Mammary epithelial cell (primary cell): ENCODE results near the gene CREB5.

Experiments used
- EZH2 ChIP-seq: IDR thresholded peaks from 2 replicates; pipeline ENCODE4 v1.6.1; 2012; ENCODE audit warnings: low read length, inconsistent platforms, borderline replicate concordance
- TF ChIP-seq, protein P1 (sequence below), 2 donors: IDR thresholded peaks in 1 of 2; conservative IDR thresholded peaks in 1 of 2; 2 replicates each; pipeline ENCODE4 v1.5.1; 2011 to 2012; ENCODE audit warnings: inconsistent platforms in 2 of 2, low read length in 2 of 2, mild to moderate bottlenecking in 2 of 2, control low read depth in 1 of 2, low read depth in 1 of 2; ENCODE audit not compliant: insufficient read depth in 1 of 2; ENCODE audit errors: extremely low read depth in 1 of 2

DNA sequence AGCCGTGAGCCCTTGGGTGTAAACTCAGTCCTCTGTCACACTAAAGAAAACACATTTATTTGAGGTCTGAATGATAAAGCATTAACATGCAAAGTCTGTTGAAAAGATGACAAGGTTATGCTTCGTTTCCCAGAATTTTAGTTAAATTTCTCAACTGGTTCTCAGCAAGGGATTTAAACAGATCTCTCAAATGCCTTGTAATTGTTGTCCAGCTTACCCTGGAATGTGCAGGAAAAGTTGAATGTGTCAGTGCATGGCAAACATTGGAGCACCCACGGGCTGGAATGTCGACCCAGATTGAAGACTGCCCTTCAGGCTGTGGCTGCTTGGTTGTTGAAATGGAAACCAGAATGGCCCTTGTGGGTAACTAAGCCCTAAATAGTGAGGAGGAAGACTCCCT is 354.0 kb downstream of the CREB5 start:
- TF ChIP-seq, protein P1, sequence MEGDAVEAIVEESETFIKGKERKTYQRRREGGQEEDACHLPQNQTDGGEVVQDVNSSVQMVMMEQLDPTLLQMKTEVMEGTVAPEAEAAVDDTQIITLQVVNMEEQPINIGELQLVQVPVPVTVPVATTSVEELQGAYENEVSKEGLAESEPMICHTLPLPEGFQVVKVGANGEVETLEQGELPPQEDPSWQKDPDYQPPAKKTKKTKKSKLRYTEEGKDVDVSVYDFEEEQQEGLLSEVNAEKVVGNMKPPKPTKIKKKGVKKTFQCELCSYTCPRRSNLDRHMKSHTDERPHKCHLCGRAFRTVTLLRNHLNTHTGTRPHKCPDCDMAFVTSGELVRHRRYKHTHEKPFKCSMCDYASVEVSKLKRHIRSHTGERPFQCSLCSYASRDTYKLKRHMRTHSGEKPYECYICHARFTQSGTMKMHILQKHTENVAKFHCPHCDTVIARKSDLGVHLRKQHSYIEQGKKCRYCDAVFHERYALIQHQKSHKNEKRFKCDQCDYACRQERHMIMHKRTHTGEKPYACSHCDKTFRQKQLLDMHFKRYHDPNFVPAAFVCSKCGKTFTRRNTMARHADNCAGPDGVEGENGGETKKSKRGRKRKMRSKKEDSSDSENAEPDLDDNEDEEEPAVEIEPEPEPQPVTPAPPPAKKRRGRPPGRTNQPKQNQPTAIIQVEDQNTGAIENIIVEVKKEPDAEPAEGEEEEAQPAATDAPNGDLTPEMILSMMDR (conservative IDR thresholded peaks at IDR 0.05 in 1 of 2, IDR thresholded peaks at IDR 0.05 in 1 of 2; ENCODE audit: extremely low read depth in 1 of 2, insufficient read depth in 1 of 2, low read depth in 1 of 2, low read length in 2 of 2), result no peak
- no peak for TF ChIP-seq EZH2
